GM19240 (cell line): Measurements from ENCODE around the gene MICU2.

ENCODE experiments used
- DNase-seq: peaks from one replicate; pipeline ENCODE4 v3.0.0; 2011; ENCODE audit warnings: low spot score; ENCODE audit not compliant: insufficient read length

Gene MICU2

DNA sequence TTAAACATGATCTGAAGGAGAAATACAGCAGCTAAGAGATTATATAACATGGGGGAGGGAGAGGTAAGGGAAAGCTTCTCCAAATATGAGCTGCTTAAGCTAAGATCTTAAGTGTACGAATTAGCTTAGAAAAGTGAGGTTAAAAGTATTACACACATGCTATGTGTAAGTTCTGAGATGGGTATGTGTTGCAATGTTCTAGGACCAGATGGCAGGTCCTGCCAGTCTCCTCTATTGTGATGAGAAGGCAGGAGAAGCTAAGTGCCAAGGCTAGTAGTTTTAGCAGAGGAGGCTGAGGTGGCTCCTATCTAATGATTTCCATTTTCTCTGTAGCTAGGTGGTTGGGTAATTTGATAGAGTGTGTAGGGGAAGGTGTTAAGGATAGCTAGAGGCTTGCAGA is 57.6 kb downstream of the MICU2 start:
- DNase-seq, result no peak

DNA sequence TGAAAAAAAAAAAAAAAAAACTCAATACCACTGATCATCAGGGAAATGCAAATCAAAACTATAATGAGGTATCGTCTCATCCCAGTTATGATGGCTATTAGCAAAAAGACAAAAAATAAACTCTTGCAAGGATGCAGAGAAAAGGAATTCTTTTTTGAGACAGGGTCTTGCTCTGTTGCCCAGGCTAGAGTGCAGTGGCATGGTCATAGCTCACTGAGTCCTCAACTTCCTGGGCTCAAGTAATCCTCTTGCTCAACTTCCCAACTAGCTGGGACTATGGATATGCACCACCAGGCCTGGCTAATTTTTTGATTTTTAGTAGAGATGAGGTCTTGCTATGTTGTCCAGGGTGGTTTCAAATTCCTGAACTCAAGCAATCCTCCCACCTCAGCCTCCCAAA is 59.5 kb downstream of the MICU2 start:
- DNase-seq, result no peak

DNA sequence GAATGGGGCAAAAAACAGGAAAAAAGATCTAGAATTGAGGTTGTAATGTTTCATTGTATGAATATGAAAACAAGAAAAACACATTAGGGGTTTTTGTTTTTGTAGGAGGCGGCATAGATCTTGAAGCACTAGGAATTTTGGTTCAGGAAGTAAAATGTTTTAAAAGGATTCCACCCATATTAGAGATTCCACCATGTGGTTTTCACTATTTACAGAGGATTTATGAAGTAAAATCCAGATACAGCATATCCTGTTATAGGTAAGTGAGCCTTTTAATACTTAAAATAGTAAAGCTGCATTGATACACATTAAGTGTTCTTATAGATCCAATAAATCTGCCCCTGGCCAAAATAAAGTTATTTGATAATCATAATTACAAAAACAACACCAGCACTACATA is 61.4 kb downstream of the MICU2 start:
- DNase-seq, result no peak

DNA sequence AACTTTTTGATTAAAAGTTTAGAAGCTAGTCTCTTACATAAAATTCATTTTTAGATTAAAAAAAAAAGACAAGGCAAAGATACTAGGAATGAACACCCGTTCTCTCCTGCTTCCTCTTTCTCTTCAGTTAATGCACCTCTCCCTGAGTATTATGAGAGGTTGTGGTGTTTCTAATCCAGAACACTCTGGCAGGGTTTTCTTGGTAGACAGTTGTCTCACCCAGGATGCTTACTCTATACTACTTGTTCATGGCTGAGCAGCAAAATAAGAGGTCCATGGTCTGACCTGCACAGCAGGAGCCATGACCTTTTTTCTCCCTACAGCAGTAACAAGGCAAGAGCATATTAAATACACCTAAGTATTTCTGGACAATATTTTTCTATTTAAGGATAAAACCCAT is 62.0 kb downstream of the MICU2 start:
- DNase-seq, result no peak

DNA sequence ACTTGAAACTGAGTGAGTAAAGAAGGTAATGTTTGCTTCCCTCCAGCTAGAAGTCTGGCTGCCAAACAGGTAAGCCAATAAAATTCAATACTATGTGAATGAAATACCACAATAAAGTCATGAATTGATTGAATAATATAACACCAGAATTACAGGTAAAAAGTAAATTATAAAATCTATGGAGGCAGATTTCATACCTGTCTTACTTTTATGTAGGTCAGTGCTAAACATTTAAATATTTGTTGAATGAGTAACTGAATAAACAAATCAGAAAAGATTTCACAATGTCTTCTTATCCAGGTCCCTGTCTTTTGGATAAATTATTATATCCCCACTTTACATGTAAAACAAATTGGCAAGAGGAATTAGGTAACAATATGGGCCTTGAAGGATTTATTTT is 62.7 kb downstream of the MICU2 start:
- DNase-seq, result no peak

DNA sequence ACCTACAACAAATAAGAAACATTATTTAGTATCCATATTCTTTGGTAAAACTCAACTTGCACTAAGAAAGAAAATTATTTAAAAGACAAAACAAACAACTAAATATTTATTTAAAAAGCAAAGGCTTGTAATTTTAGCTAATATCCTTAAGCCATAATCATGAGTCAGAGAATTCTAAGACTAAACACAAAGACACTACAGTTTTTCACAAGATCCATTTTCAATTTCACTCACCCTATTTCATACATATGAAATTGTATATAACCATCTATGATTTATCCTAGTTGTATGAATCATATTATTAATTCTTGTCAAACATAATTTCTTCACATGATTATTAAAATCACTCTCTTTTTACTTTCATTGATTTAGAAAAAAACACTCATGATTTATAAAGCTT is 64.3 kb downstream of the MICU2 start:
- no peak for DNase-seq

GRCh38 chr13:21538753-21539152 is 65.2 kb downstream of the MICU2 start:
- no peak for DNase-seq

- no peak for DNase-seq
These were observed 65.7 kb downstream of the MICU2 start for GRCh38 chr13:21538280-21538679.

DNA sequence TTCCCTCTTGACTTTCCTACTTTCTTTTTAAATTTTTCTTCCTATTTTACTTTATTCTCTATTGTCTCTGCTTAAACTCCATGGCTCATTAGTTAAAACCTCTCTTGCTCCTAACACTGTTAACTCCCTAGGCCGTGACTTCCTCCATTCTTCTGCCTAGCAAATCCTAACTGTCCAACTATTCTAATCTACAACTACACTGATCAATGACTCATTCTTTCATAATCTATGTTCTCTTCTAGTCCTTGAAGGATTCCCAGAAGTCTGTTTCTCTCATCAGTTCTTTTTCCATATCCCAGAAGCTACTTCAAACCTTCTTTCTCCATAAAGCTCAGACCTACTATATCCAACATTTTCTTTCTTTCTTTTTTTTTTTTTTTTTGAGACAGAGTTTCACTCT is 66.9 kb downstream of the MICU2 start:
- DNase-seq, result no peak

GRCh38 chr13:21534760-21535159 is 69.2 kb downstream of the MICU2 start:
- DNase-seq, result no peak

GRCh38 chr13:21531455-21531854 is 72.5 kb downstream of the MICU2 start:
- no peak for DNase-seq

- no peak for DNase-seq
These were observed 73.3 kb downstream of the MICU2 start for GRCh38 chr13:21530656-21531055.

DNA sequence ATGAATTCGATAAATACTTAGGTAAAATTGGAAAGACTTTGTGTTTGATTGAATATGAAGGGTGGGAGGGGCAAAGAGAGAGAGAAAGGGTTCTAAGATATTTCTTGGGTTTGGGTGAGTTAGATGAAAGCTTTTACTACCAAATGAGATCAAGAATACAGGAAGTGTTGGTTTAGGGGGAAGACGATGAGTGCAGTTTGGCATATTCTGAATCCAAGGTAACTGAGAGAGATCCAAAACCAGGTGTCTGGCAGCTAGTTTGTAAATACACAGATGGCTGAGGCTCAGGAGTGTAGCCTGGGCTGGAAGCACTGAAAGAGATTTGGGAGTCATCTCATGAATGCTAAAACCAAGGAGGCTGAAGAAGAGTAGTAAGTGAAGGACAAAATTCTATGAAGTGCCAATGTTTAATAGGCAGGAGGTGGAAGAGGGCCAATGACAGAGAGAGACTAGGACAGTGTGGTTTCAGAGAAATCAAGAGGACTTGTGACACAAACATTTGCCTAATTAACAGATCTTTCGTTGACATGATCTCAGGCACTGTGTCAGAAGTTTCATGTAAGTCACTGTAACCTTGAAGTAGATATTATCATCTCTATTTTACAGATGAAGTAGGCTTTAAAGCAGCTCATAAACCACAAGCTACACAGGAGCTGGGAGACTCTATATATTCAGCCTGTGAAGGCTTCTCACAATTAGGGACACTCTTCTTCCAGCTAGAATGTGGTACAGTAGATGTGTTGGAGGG is 74.7 kb downstream of the MICU2 start:
- DNase-seq, result no peak

DNA sequence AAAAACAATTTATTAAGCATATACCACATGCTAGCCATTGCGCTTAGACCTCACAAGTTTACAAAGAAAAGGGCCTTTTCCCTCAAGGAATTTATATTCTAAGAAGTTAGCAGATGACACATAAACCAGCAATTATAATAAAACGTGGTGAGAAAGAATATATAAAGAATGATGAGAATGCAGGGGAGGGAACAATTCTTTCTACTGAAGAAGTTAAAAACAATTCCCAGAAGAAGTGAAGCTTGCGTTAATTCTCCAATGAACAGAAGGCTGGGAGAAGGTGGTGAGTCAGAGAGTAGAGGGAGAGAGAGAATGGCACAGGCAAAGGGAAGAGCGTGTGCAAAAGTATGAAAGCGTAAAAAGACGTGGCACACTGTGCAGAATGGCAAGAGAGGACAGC is 75.4 kb downstream of the MICU2 start:
- DNase-seq, result no peak

GRCh38 chr13:21526707-21527540 is 77.0 kb downstream of the MICU2 start:
- no peak for DNase-seq

- DNase-seq, result no peak
These were observed 81.1 kb downstream of the MICU2 start for GRCh38 chr13:21522847-21523246.

DNA sequence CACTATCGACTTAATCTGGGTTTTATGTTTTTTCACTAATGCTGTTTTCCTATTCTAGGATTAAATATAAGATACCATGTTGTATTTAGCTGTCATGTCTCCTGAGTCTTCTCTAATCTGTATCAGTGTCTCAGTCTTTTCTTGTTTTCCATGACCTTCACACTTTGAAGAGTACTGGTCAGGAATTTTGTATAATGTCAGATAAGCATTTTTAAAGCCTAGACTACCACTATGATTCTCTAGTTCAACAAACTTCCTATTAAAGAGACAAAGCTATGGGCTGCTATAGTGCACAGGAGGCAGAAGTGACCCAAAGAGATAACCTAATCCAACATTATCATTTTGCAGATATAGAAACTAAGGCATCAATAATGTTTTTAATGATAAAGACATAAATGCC is 81.8 kb downstream of the MICU2 start:
- DNase-seq, result no peak

DNA sequence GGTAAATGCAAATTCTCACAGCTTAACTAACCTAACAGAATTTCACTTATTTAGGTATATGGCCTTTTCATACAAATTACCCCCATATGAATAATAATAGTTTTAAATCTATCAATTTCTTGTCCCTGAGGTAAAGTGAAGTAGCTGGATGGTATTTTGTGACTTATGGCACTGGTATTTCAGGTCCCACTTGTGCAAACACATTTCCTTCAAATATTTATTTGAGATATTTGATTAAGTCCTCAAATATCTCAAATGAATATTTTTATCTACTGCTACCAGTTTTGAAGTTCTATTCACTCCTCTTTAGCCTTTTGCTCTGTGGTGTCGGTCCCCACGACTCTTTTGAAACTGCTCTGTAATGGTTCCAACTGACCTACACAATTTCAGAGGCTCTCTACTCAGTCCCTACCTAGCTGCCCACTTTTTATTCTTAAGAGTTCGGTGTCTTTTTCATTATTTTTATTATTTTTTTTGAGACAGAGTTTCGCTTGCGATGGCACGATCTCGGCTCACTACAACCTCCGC is 85.3 kb downstream of the MICU2 start:
- no peak for DNase-seq

DNA sequence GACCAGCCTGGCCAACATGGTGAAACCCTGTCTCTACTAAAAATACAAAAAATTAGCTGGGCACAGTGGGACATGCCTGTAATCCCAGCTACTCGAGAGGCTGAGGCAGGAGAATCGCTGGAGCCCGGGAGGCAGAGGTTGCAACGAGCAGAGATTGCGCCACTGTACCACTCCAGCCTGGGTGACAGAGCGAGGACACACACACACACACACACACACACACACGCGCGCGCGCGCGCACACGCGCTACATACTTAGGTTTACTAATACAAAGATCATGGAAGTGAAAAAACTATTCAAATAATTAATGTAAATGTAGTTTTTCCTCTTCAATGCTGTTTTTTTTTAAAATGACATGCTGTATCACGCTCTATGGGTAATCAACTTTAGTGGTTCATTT is 86.4 kb downstream of the MICU2 start:
- DNase-seq, result no peak

DNA sequence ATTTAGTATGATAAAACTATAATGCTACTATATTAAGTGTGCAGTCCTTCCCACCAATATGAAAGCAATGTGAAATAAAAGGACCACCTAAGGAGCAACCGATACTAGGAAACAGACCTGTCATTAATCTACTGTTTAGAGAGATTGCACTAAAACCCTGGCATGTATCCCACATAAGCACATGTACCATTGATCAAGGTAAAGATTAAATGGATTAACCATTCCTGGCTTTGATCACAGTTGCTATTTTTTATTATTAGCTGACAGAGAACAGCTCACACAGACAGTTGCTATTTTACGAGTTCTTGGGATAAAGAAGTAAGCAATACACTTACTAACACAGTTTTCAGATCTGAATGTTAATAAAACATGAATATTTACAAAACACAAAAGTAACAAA is 87.2 kb downstream of the MICU2 start:
- DNase-seq, result no peak

DNA sequence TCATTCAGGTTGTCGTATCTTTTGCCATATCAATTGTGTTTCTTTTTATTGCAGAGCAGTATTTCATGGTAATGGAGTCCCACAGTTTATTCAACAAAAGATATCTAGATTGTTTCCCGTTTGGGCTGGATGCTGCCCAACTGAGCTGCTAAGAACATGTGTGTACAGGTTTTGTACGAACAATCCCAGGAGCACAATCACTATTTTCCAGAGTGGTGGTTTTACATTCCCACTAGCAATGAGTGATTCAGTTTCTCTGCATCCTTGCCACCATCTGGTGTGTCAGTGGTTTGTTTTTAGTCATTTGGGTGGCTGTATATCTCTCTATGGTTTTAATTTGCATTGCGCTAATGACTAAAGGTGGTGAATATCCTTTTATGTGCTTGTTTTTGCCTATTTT is 92.1 kb downstream of the MICU2 start:
- no peak for DNase-seq

- DNase-seq, result no peak
These were observed 99.6 kb downstream of the MICU2 start for GRCh38 chr13:21504379-21504778.

DNA sequence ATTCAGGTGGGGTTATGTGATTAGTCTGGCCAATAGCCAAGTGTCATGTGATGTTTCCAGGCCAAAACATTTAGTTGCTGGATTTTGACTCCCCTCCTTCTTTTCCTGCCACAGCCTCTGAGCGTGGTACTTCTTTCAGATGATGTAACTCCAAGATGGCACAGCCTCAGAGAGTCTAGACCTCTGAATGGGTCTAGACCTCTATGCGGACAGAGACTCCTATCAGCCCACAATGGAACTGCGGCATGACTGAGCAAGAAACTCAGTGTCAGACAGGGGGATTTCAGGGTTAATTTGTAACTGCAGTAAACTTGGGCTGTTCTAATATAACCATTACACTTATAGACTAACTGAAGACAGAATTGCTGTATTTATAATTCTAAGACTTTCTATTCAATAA is 102.3 kb downstream of the MICU2 start:
- no peak for DNase-seq
